ENCODE results near the gene CTU2.

CTU2 gene

DNA sequence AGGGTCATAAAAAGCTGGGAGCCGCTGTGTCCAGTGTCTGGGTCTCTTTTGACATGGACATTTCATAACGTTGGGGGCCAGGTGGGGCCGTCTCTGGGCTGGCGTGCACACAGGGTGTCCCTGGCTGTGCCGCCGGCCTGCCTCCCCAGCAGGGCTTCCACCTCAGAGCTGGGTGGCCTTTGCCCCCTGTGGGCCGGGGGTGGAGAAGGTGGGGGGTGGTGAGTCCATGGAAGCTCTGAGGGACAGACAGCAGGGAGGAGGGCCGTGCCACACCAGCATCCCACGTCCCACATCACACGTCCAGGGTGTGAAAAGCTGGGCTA, 19.1 kb upstream of the CTU2 start:
- Histone ChIP-seq H3K79me2 (ENCODE audit: control insufficient read depth, low read length) (no peaks in the 10 kb centered on the region), H4K20me1 (ENCODE audit: control insufficient read depth, insufficient read depth, low read depth, low read length) (no peaks in the 10 kb centered on the region), H3K4me2 (ENCODE audit: low read length) (no peak overlapping the region), H3K27ac (ENCODE audit: low read depth, low read length) (no peak overlapping the region), H3K4me1 (ENCODE audit: control insufficient read depth, low read length) (peaks cover 46% of the 10 kb centered on the region), H3K4me3 (ENCODE audit: low read length) (no peak overlapping the region), H3K9me2 (replicated peaks; ENCODE audit: control insufficient read depth, low read length) (no peaks in the 10 kb centered on the region), H3F3A (ENCODE audit: control insufficient read depth, insufficient read depth) (peaks cover 6% of the 10 kb centered on the region; the same call in 1 of the 2 replicates), H3K27me3 (ENCODE audit: control insufficient read depth, low read length) (peaks cover 8% of the 10 kb centered on the region), H3K36me3 (ENCODE audit: control insufficient read depth, low read length) (no peaks in the 10 kb centered on the region), H3K9me3 (ENCODE audit: control insufficient read depth, insufficient read depth, low read length) (no peaks in the 10 kb centered on the region)
- TF ChIP-seq EZH2phosphoT487 (IDR thresholded peaks at IDR 0.05; ENCODE audit: borderline replicate concordance, low read length) = no peak
- TF ChIP-seq, protein P1, sequence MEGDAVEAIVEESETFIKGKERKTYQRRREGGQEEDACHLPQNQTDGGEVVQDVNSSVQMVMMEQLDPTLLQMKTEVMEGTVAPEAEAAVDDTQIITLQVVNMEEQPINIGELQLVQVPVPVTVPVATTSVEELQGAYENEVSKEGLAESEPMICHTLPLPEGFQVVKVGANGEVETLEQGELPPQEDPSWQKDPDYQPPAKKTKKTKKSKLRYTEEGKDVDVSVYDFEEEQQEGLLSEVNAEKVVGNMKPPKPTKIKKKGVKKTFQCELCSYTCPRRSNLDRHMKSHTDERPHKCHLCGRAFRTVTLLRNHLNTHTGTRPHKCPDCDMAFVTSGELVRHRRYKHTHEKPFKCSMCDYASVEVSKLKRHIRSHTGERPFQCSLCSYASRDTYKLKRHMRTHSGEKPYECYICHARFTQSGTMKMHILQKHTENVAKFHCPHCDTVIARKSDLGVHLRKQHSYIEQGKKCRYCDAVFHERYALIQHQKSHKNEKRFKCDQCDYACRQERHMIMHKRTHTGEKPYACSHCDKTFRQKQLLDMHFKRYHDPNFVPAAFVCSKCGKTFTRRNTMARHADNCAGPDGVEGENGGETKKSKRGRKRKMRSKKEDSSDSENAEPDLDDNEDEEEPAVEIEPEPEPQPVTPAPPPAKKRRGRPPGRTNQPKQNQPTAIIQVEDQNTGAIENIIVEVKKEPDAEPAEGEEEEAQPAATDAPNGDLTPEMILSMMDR (IDR thresholded peaks at IDR 0.05; ENCODE audit: low read depth, low read length, poor library complexity, severe bottlenecking) = no peak

DNA sequence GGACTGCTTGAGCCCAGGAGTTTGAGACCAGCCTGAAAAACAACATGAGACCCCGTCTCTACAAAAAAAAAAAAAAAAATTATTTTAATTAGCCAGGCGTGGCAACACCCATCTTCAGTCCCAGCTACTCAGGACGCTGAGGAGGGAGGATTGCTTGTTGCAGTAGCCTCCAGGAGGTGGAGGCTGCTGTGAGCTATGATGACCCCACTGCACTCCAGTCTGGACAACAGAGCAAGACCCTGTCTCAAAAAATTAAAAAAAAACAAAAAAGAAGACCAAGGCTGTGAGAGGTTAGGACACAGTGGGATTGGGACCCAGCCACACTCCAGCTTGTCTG, 18.7 kb upstream of the CTU2 start:
- H4K20me1 ChIP-seq (ENCODE audit: control insufficient read depth, insufficient read depth, low read depth, low read length) = no peaks in the 10 kb centered on the region
- TF ChIP-seq, protein P1 (IDR thresholded peaks at IDR 0.05; ENCODE audit: low read depth, low read length, poor library complexity, severe bottlenecking) = no peak
- TF ChIP-seq EZH2phosphoT487 (IDR thresholded peaks at IDR 0.05; ENCODE audit: borderline replicate concordance, low read length) = no peak
- H3K36me3 ChIP-seq (ENCODE audit: control insufficient read depth, low read length) = no peaks in the 10 kb centered on the region
- no peaks in the 10 kb centered on the region for H3K79me2 ChIP-seq (ENCODE audit: control insufficient read depth, low read length)
- no peak overlapping the region for H3K4me2 ChIP-seq (ENCODE audit: low read length)
- no peak overlapping the region for H3K27ac ChIP-seq (ENCODE audit: low read depth, low read length)
- no peaks in the 10 kb centered on the region for H3K9me2 ChIP-seq (replicated peaks; ENCODE audit: control insufficient read depth, low read length)
- no peaks in the 10 kb centered on the region for H3K9me3 ChIP-seq (ENCODE audit: control insufficient read depth, insufficient read depth, low read length)
- H3F3A ChIP-seq (ENCODE audit: control insufficient read depth, insufficient read depth) = 0 out of 2 replicates have a peak, but pooled peaks cover 2% of the 10 kb centered on the region
- peaks cover 43% of the 10 kb centered on the region for H3K4me1 ChIP-seq (ENCODE audit: control insufficient read depth, low read length)
- no peak overlapping the region for H3K4me3 ChIP-seq (ENCODE audit: low read length)
- H3K27me3 ChIP-seq (ENCODE audit: control insufficient read depth, low read length) = peaks cover 8% of the 10 kb centered on the region

DNA sequence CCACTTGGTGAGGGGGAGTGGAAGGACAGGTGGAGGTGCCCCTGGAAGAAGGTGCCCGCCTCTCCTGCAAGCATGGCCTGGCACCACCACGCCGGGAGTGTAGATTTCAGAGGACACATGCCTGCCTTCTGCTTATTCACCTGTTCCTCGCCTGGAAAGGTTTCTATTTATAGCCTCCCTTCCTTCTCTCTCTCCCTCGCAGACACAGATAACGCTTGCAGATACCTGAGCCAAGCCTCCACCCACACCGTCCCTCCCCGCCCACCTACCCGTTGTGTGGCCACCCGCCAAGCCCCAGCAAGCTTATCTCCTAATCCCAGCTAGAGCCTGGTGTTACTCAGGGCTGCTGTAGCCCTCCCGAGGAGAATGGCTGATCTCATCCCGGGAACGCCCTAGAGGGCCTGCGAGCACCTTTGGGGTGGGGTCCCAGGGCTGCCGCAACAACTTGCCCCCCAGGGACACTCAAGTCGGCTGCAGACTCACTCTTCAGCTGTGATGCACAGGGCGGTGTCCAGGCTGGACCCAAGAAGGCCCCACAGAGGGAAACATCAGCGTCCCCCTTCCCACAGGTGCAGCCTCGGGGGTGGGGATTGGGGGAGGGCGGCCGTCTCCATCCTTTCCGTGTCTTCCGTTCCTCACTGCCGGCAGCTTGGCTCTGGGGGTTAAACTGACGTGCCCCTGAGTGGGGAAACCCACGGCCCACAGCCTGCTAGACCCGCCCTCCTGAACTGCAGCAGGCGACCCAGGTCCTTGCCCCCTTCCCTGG, 18.1 kb upstream of the CTU2 start:
- 0 out of 2 replicates have a peak, but pooled peaks cover 2% of the 10 kb centered on the region for H3F3A ChIP-seq (ENCODE audit: control insufficient read depth, insufficient read depth)
- no peaks in the 10 kb centered on the region for H3K79me2 ChIP-seq (ENCODE audit: control insufficient read depth, low read length)
- H4K20me1 ChIP-seq (ENCODE audit: control insufficient read depth, insufficient read depth, low read depth, low read length) = no peaks in the 10 kb centered on the region
- peaks cover 8% of the 10 kb centered on the region for H3K27me3 ChIP-seq (ENCODE audit: control insufficient read depth, low read length)
- no peak for TF ChIP-seq EZH2phosphoT487 (IDR thresholded peaks at IDR 0.05; ENCODE audit: borderline replicate concordance, low read length)
- TF ChIP-seq, protein P1 (IDR thresholded peaks at IDR 0.05; ENCODE audit: low read depth, low read length, poor library complexity, severe bottlenecking) = no peak
- no peak overlapping the region for H3K27ac ChIP-seq (ENCODE audit: low read depth, low read length)
- H3K4me1 ChIP-seq (ENCODE audit: control insufficient read depth, low read length) = peaks cover 40% of the 10 kb centered on the region
- H3K4me3 ChIP-seq (ENCODE audit: low read length) = no peak overlapping the region
- H3K4me2 ChIP-seq (ENCODE audit: low read length) = no peak overlapping the region
- H3K9me2 ChIP-seq (replicated peaks; ENCODE audit: control insufficient read depth, low read length) = no peaks in the 10 kb centered on the region
- no peaks in the 10 kb centered on the region for H3K36me3 ChIP-seq (ENCODE audit: control insufficient read depth, low read length)
- no peaks in the 10 kb centered on the region for H3K9me3 ChIP-seq (ENCODE audit: control insufficient read depth, insufficient read depth, low read length)
